HG03354 (cell line): ENCODE data around the gene TMEM131L.
"Not testable (repeated sequence)": the region's sequence is repeated elsewhere in the genome, so short reads cannot be mapped to it uniquely, and the experiment has no call there.

ENCODE experiments used
- ATAC-seq: cut with Tn5 transposase; IDR thresholded peaks from one replicate; pipeline ENCODE4 v1.9.1; 2021; ENCODE audit warnings: mild to moderate bottlenecking; ENCODE audit not compliant: unreplicated experiment, poor library complexity, severe bottlenecking

TMEM131L gene

GRCh38 chr4:153534792-153535629, 68.9 kb downstream of the TMEM131L start:
- ATAC-seq: no peak

GRCh38 chr4:153535772-153536513, 69.8 kb downstream of the TMEM131L start:
- ATAC-seq: no peak

GRCh38 chr4:153537493-153537960, 71.4 kb downstream of the TMEM131L start:
- ATAC-seq: no peak

- ATAC-seq: no peak
Observed at GRCh38 chr4:153538487-153539357, 72.6 kb downstream of the TMEM131L start.

- no peak for ATAC-seq
Observed at GRCh38 chr4:153539422-153539821, 73.3 kb downstream of the TMEM131L start.

GRCh38 chr4:153541456-153542096, 75.4 kb downstream of the TMEM131L start:
- ATAC-seq: no peak

DNA sequence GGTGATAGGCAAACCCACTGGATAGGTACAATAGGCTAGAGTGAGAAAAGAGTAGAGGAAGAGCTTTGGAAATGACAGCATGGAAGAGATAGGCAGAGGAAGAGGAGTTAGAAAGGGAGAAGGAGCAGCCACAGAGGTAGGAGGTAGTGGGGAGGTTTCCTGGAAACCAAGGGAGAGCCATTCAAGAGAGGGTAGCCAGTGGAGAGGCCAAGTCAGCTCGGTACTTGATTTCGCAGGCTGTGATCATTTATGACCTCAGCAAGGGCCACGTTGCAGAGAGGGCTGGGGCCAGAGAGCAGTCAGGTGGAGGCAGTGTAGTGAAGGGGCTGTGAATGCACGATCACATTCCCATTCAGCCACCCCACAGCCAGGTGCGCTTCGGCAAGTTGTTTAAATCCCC, 76.0 kb downstream of the TMEM131L start:
- ATAC-seq: no peak

GRCh38 chr4:153542834-153543233, 76.7 kb downstream of the TMEM131L start:
- no peak for ATAC-seq

DNA sequence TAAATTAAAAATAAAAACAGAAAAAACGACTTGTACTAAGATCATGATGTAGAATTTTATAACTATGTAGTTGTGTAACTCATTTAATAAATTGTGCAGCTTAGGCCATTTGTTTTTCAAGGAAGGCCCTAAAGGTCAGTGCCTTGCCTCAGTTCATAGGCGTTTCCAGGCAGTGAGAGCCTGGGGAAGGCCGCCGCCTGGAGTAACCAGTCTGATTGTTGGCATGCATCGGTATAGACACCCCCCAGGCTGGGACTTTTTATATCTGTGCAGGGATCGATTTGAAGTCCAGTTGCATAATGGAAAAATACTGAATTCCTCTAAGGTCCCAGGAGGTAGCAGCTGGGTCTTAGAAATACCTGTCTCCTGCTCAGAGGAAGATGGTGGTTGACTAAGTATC, 77.2 kb downstream of the TMEM131L start:
- no peak for ATAC-seq

GRCh38 chr4:153545822-153546221, 79.7 kb downstream of the TMEM131L start:
- ATAC-seq: no peak

DNA sequence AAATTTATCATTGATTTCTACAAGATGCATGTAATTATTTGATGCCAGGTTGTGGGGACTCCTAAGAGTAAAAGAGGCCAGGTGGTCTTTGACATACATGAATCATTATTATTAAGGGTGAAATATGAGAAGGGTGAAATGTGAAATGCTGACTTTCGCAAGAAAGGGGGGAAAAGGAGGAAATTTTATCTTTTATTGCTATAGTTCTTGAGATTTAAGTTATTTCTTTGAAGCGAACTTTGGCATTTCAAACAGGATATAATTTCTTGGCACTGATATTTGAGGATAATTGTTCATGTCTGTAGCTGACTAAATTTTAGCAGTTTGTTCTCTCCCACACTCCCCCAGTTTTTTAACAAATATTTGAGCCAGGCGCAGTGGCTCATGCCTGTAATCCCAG, 80.1 kb downstream of the TMEM131L start:
- no peak for ATAC-seq

DNA sequence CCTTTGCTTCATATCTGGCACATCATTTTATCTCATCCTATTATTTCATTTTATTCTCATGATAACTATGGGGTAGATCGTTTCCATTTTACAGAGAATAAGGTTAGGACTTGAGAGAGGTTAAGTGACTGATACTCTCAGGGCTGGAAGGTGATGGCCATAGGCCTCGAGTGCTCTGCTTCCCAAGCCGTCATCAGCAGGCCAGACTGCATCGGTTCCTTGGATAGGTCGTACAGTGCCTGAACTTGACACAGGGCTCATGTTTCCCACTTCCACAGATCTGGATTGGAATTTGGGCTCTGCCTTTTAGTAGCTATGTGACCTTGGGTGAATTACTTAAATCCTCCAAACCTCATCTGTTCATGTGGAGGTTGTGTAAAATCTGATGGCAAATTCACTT, 81.4 kb downstream of the TMEM131L start:
- no peak for ATAC-seq

DNA sequence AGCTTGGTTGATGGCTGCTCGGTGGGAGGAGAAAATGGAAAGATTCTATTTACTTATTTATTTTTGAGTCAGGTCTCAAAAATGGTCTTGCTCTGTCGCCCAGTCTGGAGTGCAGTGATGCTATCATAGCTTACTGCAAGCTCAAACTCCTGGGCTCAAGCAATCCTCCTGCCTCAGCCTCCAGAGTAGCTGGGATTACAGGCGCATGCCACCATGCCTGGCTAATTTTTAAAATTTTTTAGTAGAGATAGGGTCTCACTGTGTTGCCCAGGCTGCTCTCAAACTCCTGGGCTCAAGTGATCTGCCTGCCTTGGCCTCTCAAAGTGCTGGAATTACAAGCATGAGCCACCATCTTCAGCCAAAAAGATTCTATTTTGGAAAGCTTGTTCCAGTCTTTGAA, 82.7 kb downstream of the TMEM131L start:
- ATAC-seq: not testable (repeated sequence)

DNA sequence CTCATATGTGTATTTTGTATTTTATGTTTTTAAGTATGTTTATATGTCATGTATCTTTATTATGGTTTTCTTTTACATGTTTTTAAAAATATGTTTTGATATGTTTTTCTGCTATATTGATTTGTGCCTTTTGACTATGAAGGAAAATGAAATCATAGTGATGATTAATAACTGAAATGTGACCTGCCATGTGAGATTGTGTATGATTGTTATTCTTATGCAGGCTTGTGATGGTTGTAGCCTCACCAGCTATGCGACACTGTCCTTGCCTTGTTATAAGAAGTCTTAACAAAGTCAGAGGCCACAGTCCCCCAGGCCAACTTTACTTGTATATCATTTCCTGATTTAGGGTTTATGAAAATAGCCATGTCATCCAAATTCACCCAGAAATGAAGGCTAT, 83.2 kb downstream of the TMEM131L start:
- no peak for ATAC-seq

DNA sequence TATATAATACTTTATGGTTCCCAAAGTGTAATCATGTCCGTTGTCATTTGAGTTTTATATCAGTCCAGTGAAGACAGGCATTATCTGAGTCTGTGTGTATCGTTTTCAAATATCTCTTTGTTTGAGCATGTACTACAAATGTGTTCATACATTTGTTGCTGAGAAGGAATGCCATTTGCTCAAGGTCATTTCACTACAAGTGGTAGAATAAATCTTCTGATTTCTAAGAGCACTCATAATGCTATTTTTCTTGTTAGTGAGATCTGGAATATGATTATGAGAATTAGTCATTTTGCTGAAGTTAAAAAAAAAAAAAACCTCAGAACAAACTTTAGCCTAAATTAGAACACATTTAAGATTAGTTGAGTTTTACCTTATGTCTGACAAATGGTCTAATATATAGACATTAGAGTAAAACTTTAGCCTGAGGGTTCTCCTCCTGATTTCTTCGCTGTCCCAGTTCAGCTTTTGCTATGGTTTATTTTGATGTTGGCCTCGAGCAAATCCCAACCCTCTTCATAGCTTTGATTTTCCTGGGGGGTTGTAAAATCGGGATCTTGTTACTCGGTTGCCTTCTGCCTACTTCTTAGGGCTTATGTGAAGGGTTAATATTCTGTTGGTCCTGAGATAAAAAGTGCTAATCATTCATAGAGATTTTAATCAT, 87.1 kb downstream of the TMEM131L start:
- no peak for ATAC-seq

- ATAC-seq: no peak
Observed at GRCh38 chr4:153553819-153554170, 87.6 kb downstream of the TMEM131L start.

DNA sequence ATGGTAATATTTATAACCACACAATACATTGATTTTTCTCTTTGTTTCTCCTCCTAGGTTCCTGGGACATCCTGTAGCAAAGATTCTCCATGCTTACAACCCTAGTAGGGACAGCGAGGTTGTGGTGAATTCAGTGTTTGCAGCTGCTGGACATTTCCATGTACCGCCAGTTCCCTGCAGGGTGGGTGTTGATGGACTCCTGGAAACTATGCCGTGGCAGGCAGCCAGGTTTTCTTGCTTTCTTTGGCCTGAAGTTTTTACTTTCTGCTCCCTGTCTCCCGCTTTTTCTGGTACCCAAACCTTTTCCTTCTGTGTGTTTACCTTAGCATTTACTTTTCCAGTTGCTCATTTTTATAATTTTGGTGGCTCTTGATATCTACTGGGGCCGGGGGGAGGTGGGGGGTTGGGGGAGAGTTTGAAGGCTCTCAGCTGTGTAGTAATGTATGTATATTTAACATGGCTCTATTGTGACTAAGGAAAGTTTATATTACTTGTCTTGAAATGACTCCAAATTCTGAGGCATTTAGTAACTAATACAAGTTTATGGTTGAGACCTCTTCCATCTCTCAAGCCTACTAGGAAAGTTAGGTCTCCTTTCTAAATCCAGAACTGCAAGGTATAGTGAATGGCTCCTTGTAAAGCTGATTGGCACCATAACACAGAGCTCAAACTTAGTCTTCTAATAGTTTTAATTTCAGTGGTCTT, 89.7 kb downstream of the TMEM131L start:
- no peak for ATAC-seq

DNA sequence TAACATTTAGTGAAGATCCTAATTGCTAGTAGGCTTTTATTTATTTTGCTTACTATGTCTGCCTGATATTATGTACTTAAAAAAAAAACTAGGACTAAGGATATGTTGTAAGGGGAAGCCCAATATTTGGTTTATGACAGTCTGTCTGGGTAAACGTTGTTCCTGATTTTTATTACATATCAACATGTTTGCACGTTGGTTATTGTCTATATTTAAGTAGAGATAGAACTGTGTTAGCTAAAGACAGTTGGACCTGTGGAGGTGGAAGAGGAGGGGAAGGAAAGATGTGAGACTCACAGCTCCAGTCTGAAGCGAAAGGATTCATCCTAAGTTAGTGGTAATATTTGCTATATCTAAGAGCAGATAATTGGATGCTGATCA, 90.3 kb downstream of the TMEM131L start:
- ATAC-seq: no peak

DNA sequence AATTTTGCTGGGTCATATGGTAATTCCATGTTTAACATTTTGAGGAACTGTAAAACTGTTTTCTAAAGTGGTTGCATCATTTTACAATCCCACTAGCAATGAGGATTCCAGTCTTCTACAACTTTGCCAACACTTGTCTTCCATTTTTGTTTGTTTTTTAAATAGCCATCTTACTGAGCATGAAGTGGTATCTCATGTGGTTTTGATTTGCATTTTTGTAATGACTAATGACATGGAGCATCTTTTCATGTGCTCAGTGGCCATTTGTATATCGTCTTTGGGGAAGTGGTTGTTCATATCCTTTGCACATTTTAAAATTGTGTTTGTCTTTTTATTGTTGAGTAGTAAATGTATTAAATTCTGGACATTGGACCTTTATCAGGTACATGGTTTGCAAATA, 94.7 kb downstream of the TMEM131L start:
- peak; percentile 85 for ATAC-seq
